HG02885 (cell line): ENCODE data around the gene PGBD4.

ENCODE experiments used
- ATAC-seq: cut with Tn5 transposase; IDR thresholded peaks from one replicate; pipeline ENCODE4 v1.9.1; 2021; ENCODE audit warnings: mild to moderate bottlenecking; ENCODE audit not compliant: unreplicated experiment, poor library complexity

Gene PGBD4

GRCh38 chr15:34101366-34102174 lies at the start of gene PGBD4, which contains the start of gene EMC7:
PGBD4 (plus strand) TSS chr15:34102083; CDS start chr15:34102532, 449 bp downstream.
EMC7 (minus strand) TSS chr15:34101862; CDS start chr15:34101839, 23 bp downstream.
- ATAC-seq = peak; percentile 99

DNA sequence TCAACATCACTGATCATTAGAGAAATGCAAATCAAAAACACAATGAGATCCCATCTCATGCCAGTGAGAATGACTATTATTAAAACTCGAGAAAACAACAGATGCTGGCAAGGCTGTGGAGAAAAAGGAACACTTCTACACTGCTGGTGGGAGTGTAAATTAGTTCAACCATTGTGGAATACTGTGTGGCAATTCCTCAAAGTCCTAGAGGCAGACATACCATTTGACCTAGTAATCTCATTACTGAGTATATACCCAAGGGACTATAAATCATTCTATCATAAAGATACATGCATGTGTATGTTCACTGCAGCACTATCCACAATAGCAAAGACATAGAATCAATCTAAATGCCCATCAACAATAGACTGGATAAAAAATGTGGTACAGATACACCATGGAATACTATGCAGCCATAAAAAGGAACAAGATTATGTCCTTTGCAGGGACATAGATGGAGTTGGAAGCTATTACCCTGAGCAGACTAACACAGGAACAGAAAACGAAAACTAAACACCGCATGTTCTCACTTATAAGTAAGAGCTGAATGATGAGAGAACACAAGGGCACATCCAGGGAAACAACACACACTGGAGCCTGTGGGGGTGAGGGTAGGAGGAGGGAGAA lies 47.7 kb upstream of the PGBD4 start:
- no peak for ATAC-seq

DNA sequence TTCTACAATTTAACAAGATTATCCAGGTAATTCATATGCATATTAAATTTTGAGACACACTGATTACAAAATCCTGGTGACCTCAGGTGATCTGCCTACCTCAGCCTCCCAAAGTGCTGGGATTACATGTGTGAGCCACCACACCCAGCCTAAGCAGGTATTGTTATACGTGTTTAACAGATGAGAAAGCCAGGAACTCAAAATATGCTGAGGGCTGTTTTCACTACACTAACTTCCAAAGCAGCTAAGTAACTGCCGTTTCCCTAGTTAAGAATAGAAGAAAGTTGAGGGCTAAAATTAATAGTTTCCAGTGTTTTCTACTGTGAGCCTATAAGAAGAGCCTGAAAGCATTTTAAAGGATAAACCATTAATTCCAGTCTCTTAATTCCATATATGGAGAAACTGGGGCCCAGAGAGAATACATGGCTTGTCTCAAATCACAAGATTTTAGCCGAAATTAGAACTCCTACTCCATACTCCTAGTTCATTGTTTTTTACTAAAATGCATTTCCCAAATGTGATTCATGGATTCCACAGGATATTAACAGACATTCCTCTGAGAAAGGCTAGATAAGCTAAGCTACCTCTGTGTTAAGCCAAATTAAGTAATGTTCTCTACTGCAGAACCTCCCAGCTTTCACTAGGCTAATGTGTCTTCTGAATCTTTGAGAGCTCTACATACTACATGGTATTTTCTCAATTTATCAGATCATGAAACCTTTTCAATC lies 45.9 kb upstream of the PGBD4 start:
- ATAC-seq = no peak

- no peak for ATAC-seq
Observed at GRCh38 chr15:34056911-34057310, 45.0 kb upstream of the PGBD4 start.

DNA sequence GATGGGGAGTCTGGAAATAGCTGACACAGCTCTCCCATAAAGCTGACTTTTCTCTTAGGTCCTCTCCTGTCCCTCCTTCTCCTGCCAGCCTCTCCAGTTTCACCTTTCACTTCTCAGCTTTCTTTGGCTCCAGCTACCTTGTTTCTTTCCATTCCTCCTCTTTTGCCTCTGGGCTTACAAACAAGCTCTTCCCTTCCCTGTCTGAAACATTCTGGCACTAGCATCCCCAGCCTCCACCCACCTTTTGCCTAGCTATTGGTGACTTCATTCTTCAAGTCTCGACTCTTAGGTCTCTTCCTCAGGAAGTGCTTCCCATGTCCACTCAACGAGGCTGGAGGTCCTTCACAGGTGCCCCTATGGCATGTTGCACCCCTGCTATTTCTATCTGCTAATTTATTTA lies 42.4 kb upstream of the PGBD4 start:
- ATAC-seq = no peak

- no peak for ATAC-seq
Observed at GRCh38 chr15:34059946-34060345, 41.9 kb upstream of the PGBD4 start.

DNA sequence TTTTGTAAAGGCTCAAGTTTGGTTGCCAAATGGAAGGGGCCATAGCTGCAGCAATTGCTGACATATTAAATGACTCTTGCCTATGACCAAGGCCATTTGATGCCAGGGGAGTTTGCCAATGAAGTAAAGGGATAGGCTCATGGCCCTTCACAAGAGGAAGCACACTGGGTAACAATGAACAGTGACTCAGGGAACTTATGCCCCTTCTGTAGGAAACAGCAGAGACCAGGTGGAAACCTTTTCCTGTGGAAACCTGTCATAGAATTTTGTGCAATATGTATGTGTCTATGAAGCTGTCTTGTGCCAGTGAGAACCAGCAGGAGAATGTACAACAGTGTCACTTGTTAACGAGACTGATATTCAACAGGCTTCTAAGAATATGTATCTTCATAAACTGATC lies 37.4 kb upstream of the PGBD4 start:
- ATAC-seq = no peak

GRCh38 chr15:34065261-34065660 lies 36.6 kb upstream of the PGBD4 start:
- ATAC-seq = no peak

DNA sequence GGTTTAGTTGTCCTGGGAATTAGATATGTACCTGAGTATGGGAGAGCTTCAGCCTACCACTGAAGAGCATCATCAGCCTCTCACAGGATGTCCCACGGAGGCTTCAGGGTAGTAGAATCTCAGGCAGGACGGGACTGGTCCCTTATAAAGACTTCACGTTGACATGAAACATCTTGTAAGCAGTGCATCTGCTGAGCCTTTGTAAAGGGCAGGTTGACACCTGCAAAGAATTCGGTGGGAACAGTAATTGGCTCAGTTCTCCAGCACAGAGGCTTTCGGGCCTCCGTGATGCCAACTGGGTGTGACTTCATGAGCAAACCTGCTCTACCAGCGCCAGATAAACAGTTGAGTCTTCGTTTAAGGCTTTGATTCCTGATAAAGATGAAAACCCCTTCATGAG lies 35.9 kb upstream of the PGBD4 start:
- ATAC-seq = no peak

DNA sequence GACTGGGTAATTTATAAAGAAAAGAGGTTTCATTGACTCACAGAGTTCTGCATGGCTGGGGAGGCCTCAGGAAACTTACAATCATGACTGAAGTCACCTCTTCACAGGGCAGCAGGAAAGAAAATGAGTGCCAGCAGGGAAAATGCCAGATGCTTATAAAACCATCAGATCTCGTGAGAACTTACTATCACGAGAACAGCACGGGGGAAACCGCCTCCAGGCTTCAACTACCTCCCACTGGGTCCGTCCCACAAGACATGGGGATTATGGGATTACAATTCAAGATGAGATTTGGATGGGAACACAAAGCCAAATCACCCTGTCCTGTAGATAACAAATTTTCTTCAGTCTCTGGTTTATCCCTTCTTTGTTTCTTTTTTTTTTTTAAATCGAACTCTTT lies 31.9 kb upstream of the PGBD4 start:
- ATAC-seq = no peak

GRCh38 chr15:34076785-34077184 lies 25.1 kb upstream of the PGBD4 start:
- ATAC-seq = no peak

- no peak for ATAC-seq
Observed at GRCh38 chr15:34078900-34079299, 23.0 kb upstream of the PGBD4 start.

DNA sequence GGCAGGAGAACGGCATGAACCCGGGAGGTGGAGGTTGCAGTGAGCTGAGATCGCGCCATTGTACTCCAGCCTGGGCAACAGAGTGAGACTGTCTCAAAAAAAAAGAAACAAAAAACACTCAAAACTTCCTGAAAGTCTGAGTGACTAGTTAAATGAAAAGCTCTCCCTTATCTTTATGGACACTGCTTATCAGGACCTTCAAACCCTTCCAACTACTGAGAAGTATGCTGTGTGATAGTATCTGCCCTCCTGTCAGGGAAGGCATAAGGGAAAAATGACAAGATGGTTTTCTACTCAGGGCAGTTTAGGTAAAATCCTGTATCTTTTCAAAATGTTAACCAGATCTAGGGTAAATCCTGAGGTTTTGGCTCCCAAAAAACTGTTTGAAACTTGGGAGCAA lies 22.0 kb upstream of the PGBD4 start:
- ATAC-seq = no peak

GRCh38 chr15:34084086-34084485 lies 17.8 kb upstream of the PGBD4 start:
- ATAC-seq = no peak

- ATAC-seq = no peak
Observed at GRCh38 chr15:34085746-34086145, 16.1 kb upstream of the PGBD4 start.

- no peak for ATAC-seq
Observed at GRCh38 chr15:34099914-34100313, 2.0 kb upstream of the PGBD4 start.

DNA sequence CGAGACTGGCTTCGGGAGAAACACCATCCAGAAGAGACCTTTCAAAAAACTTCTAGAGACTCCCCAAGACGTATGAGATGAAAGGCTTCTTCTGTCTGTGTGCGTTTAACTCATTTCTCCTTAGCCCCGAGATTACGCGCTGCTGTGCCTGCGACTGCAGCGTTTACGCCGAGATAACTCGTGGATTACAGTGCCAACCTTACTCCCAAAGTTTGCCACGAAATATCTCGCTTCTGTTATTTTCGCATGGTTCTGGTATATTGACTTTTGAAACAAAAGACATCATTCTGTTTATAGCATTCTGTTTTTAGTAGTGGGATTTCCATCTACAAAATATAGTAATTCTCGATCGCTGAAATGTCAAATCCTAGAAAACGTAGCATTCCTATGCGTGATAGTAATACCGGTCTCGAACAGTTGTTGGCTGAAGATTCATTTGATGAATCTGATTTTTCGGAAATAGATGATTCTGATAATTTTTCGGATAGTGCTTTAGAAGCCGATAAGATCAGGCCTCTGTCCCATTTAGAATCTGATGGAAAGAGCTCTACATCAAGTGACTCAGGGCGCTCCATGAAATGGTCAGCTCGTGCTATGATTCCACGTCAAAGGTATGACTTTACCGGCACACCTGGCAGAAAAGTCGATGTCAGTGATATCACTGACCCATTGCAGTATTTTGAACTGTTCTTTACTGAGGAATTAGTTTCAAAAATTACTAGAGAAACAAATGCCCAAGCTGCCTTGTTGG lies 467 bp downstream of the PGBD4 start:
- ATAC-seq = no peak

GRCh38 chr15:34106423-34106822 lies 4.5 kb downstream of the PGBD4 start:
- ATAC-seq = no peak

DNA sequence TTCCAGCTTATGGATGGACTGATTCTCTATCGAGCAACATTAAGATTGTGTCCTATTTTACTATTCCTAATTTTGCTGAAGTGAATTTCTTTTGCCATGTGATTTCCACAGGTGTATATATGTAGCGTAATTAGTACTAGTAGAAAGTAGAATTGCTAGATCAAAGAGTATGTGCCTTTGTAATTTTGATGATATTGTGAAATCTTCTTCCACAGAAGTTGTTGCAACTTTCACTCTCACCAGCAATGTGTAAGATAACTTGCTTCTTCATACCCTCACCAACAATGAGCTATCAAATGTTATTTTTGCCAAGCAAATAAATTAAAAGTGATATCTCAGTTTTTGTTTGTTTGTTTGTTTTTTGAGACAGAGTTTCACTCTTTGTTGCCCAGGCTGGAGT lies 5.4 kb downstream of the PGBD4 start:
- no peak for ATAC-seq

DNA sequence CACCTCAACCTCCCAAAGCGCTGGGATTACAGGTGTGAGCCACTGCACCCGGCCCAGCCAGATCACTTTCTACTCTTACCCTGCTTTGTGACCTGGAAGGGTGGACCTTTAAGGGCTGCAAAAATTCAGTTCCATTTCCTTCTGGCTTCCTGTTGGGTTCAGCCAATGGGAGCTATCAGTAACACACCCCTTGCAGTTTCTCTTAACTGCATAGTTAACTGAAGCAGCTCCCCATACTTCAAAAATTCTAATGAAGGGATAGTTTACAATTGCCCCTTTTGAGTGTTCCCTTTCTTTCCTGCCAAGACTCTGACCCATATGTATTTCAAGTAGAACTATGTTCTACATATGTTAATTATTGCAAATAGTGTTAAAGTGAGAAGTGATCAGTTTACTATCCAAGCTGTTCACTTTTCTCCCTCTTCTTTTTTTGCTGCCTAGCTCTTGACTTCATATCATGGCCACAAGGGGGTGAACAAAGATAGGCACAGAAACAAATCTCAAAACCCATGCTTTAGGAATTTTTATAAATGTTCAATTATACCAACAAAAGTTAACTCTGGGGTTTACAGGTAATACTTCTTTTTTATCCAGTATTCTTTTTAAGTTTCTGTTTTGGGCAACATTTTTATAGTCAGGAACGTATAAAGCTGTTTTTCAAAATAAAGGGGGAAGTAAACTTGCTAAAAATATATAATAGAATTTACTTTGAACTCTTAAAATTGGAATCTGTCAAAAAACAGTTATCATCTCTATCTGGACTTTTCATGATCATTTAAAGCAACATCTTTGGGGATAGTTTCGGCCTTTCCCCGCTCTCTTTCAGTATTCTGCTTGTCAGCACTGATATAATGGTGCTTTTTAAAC lies 8.1 kb downstream of the PGBD4 start:
- ATAC-seq = no peak
